Ishikawa (cell line): ENCODE measurements around the gene MMP19.

Experiments
- CEBPB ChIP-seq: IDR thresholded peaks from 2 replicates; pipeline ENCODE4 v1.6.1; 2012
- EGR1 ChIP-seq: IDR thresholded peaks from 2 replicates; pipeline ENCODE4 v1.6.1; 2012
- FOXM1 ChIP-seq: IDR thresholded peaks from 2 replicates; pipeline ENCODE4 v1.6.1; 2012; ENCODE audit warnings: low read depth, borderline replicate concordance
- ZBTB7A ChIP-seq: IDR thresholded peaks from 2 replicates; pipeline ENCODE4 v1.6.1; 2012; ENCODE audit warnings: low read depth

GRCh38 chr12:55877824-55878223 is 35.1 kb upstream of the MMP19 start:
- no peak for TF ChIP-seq ZBTB7A
- TF ChIP-seq FOXM1, result no peak
- TF ChIP-seq EGR1, result no peak
- TF ChIP-seq CEBPB, result no peak
